ENCODE results near the gene GRM4. TPM values are rescaled to one million over a fixed set of nuclear protein-coding genes. Genes with fewer than 3 reads are reported as not detected.

GRM4 gene
- total and polyA plus RNA-seq, 12 donors: not detected

- Histone ChIP-seq H3K27ac (no peak overlapping the region), H3K36me3 (no peaks in the 10 kb centered on the region), H3K27me3 (peaks cover 0 to 74% (median 35%) of the 10 kb centered on the region in 7 donors), H3K4me1 (no peaks in the 10 kb centered on the region), H3K4me3 (no peak overlapping the region), H3K9me3 (no peaks in the 10 kb centered on the region)
- no peak for ATAC-seq
- WGBS, 2 donors: 57 to 66% methylated on average over 16 of the region's 16 CpGs
- TF ChIP-seq CTCF (IDR thresholded peaks at IDR 0.05): no peak
- DNase-seq: no peak
- intact Hi-C loops (cut with DNase I): no loop called here
These were observed 31.0 kb downstream of the GRM4 start for GRCh38 chr6:34114695-34115402.

- H3K4me3 ChIP-seq: no peak overlapping the region
- intact Hi-C loops (cut with DNase I): no loop called here
- WGBS, 2 donors: 43 to 48% methylated on average over 3 of the region's 3 CpGs
- H3K4me1 ChIP-seq: no peaks in the 10 kb centered on the region
- ATAC-seq: no peak
- DNase-seq: no peak
- peaks cover 0 to 68% (median 38%) of the 10 kb centered on the region in 7 donors for H3K27me3 ChIP-seq
- no peaks in the 10 kb centered on the region for H3K9me3 ChIP-seq
- no peaks in the 10 kb centered on the region for H3K36me3 ChIP-seq
- H3K27ac ChIP-seq: no peak overlapping the region
- TF ChIP-seq CTCF (IDR thresholded peaks at IDR 0.05): no peak
These were observed 32.4 kb downstream of the GRM4 start for GRCh38 chr6:34113532-34113931.

GRCh38 chr6:34112126-34112525, 33.8 kb downstream of the GRM4 start:
- 51 to 54% methylated on average over 5 of the region's 5 CpGs for WGBS, 2 donors
- Histone ChIP-seq H3K36me3 (no peaks in the 10 kb centered on the region), H3K27ac (no peak overlapping the region), H3K4me1 (no peaks in the 10 kb centered on the region), H3K27me3 (peaks cover 0 to 68% (median 34%) of the 10 kb centered on the region in 7 donors), H3K9me3 (no peaks in the 10 kb centered on the region), H3K4me3 (no peak overlapping the region)
- DNase-seq (no peak), ATAC-seq (no peak)
- intact Hi-C loops (cut with DNase I): no loop called here
- no peak for TF ChIP-seq CTCF (IDR thresholded peaks at IDR 0.05)

- DNase-seq: no peak
- no peak for TF ChIP-seq CTCF (IDR thresholded peaks at IDR 0.05)
These were observed 35.3 kb downstream of the GRM4 start for GRCh38 chr6:34110610-34111009.

More at GRCh38 chr6:34110610-34111009, 35.3 kb downstream of the GRM4 start:
- intact Hi-C loops (cut with DNase I): no loop called here
- 54 to 65% methylated on average over 6 of the region's 6 CpGs for WGBS, 2 donors
- ATAC-seq: no peak
- Histone ChIP-seq H3K9me3 (no peaks in the 10 kb centered on the region), H3K27ac (no peak overlapping the region), H3K36me3 (no peaks in the 10 kb centered on the region), H3K27me3 (peaks cover 0 to 65% (median 31%) of the 10 kb centered on the region in 7 donors), H3K4me3 (no peak overlapping the region), H3K4me1 (no peaks in the 10 kb centered on the region)

Measured in heart right ventricle (tissue), 16 donors.